Measurements from ENCODE around the gene ZBTB1.
"Not testable (repeated sequence)": the region's sequence is repeated elsewhere in the genome, so short reads cannot be mapped to it uniquely, and the experiment has no call there.

The ZBTB1 gene

DNA sequence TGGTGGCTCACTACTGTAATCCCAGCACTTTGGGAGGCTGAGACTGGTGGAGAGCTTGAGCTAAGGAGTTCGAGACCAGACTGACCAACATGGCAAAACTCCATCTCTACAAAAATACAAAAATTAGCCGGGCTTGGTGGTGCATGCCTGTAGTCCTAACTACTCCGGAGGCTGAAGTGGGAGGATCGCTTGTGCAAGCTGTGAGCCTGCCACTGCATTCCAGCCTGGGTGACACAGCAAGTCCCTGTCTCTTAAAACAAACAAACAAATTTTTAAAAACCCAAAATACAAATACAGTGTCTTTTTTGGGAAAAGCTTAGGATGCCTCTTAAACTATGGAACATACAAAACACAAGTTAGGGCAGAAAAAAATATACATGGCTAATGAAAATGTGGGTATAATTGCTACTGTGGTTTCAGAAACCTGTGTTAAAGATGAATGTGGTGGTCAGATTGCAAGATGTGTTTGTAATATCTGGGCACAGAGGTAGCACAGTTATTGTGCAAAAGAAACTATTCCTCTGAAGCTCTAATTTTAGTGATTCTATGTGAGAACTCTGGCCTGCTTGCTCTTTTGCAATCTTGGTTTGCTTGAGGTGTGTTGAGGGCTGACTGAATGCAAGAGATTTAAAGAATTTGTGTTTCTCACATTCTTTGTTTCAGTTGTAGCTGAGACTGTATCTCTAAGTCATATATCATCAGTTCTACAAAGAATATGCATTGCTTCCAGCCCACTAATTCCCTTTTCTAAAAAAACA, 32.1 kb downstream of the ZBTB1 start:
- FAIRE-seq: no peak

DNA sequence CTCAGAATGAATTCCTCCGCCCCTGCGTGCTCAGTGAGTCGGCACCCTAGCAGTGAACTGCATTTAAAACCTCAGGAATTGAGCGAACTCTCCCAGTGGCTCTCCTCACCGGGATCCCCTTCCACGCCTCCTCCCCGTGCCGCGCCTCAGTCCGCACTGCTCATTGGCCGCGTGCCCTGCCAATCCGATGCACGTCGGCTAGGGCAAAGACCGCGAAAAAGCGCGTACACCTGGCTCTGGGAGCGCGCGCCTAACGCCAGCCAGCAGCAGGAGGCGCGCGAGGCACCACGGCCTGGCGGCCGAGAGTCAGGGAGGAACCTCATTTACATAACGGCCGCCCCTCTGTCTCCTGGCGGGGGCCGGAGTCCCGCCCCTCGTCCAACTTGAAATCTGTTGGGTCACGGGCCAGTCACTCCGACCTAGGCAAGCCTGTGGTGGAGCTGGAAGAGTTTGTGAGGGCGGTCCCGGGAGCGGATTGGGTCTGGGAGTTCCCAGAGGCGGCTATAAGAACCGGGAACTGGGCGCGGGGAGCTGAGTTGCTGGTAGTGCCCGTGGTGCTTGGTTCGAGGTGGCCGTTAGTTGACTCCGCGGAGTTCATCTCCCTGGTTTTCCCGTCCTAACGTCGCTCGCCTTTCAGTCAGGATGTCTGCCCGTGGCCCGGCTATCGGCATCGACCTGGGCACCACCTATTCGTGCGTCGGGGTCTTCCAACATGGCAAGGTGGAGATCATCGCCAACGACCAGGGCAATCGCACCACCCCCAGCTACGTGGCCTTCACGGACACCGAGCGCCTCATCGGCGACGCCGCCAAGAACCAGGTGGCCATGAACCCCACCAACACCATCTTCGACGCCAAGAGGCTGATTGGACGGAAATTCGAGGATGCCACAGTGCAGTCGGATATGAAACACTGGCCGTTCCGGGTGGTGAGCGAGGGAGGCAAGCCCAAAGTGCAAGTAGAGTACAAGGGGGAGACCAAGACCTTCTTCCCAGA, 35.9 kb downstream of the ZBTB1 start, which contains the start of gene HSPA2:
Gene HSPA2, plus strand, starts transcription at position 534 of the 995 bp plus-strand sequence. Its CDS starts 109 bp downstream, at position 643.
- peak; percentile 89 for FAIRE-seq

GRCh38 chr14:64541261-64541971, 36.8 kb downstream of the ZBTB1 start:
- no peak for FAIRE-seq

DNA sequence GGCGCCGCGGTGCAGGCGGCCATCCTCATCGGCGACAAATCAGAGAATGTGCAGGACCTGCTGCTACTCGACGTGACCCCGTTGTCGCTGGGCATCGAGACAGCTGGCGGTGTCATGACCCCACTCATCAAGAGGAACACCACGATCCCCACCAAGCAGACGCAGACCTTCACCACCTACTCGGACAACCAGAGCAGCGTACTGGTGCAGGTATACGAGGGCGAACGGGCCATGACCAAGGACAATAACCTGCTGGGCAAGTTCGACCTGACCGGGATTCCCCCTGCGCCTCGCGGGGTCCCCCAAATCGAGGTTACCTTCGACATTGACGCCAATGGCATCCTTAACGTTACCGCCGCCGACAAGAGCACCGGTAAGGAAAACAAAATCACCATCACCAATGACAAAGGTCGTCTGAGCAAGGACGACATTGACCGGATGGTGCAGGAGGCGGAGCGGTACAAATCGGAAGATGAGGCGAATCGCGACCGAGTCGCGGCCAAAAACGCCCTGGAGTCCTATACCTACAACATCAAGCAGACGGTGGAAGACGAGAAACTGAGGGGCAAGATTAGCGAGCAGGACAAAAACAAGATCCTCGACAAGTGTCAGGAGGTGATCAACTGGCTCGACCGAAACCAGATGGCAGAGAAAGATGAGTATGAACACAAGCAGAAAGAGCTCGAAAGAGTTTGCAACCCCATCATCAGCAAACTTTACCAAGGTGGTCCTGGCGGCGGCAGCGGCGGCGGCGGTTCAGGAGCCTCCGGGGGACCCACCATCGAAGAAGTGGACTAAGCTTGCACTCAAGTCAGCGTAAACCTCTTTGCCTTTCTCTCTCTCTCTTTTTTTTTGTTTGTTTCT, 37.6 kb downstream of the ZBTB1 start:
- no peak for FAIRE-seq

- no peak for FAIRE-seq
Observed at GRCh38 chr14:64542836-64543201, 38.2 kb downstream of the ZBTB1 start.

GRCh38 chr14:64544607-64545312, 40.2 kb downstream of the ZBTB1 start:
- FAIRE-seq: no peak

DNA sequence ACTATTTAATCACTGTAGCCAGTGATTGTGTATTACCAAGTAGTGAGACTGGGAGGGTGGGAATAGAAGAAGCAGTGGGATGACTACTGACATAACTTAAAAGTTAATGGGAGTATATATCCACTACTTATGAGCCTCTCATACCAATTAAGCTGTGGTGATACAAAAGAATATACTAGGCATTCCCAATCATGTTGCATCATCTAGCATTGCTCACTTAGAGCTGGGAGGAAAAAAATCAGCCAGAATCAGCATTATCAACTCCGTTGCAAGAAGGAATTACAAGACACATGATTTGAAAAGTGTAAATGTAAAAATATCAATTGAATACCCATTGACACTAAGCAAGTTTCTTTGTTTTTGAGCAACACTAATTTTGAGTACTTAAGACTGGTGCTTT, 44.4 kb downstream of the ZBTB1 start:
- FAIRE-seq: no peak

- no peak for FAIRE-seq
Observed at GRCh38 chr14:64549791-64550620, 45.4 kb downstream of the ZBTB1 start, which contains the start of gene PPP1R36. TSS of gene PPP1R36 (plus strand) at chr14:64549961. CDS start at chr14:64549998, 37 bp downstream.

DNA sequence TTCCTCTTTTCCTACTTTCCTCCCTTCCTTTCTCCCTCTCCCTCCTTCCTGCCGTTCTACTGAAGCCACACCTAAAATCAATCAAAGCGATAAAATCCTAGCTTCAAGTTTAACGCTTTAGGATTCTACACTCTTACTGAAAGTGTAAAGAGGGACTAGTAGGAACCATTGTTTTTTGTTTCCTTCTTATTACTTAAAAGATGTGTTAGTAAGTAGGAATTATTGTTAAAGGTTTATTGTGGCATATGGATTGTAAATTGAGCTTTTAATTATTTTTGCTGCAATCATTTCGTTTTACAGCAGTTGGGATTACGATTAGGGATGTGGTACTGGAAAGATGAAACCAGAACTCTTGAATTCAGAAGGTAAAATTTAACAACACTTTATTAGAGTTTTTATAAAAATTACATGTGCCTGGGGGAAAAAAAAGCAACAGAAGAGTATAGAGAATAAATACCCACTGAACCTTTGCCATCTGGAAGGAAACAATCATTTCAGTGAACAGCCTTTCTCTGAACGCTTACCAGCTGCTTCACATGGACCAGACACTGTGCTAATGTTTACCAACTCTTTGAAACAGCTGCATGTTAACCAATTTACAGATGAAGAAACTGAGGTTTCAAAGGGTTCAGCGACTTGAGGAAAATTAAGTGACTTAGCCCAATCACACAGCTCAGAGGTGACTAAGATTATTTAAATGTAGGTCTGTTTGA, 46.2 kb downstream of the ZBTB1 start:
- FAIRE-seq: no peak

DNA sequence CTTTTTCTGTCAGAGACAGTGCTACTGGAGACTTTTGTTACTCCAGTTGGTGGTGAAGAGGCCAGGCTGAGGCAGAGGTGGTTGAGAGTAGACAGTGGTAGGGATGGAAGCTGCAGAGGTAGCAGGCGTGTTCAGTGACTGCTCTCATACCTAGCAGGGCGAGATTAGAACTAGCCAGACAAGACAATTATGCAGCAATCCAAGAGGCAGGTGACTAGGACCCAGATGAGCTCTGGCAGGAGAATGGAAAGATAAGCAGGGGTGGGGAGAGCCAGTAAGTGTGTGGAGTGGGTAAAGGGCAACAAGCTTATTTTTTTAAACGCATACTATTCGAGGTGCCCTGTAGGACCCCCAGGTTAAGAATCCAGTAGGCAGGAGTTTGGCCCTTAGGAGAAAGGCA, 50.0 kb downstream of the ZBTB1 start:
- no peak for FAIRE-seq

GRCh38 chr14:64556526-64556925, 52.0 kb downstream of the ZBTB1 start:
- FAIRE-seq: no peak

DNA sequence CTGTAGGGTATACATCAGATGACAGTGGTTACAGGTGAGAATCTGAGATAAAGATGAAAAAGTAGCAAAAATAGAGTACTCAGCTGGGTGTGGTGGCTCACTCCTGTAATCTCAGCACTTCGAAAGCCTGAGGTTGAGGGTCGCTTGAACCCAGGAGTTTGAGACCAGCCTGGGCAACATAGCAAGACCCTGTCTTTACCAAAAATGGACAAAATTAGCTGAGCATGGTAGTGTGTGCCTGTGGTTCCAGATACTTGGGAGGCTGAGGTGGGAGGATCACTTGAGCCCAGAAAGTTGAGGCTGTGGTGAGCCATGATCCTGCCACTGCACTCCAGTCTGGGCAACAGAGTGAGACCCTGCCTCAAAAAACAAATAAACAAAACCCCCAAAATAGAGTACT, 53.6 kb downstream of the ZBTB1 start:
- FAIRE-seq: not testable (repeated sequence)

- no peak for FAIRE-seq
Observed at GRCh38 chr14:64561631-64562030, 57.1 kb downstream of the ZBTB1 start.

DNA sequence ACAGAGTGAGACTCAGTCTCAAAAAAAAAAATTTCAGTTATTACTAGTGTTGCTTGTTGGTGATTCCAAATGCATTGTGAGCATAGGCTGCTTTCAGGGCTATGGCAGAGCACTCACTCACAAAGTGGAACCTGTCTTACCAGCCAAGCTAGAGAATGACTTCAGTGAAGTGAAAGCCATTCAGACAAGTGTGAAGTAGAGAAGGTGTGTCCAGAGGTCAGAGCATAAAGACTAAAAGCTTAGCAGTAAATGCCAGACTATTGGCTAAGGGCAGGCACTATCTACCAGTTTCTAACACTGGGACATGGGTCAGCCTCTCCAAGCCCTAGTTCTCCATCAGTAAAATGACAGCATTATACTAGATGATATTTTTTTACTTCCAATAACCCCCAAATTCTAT, 57.9 kb downstream of the ZBTB1 start:
- FAIRE-seq: no peak

DNA sequence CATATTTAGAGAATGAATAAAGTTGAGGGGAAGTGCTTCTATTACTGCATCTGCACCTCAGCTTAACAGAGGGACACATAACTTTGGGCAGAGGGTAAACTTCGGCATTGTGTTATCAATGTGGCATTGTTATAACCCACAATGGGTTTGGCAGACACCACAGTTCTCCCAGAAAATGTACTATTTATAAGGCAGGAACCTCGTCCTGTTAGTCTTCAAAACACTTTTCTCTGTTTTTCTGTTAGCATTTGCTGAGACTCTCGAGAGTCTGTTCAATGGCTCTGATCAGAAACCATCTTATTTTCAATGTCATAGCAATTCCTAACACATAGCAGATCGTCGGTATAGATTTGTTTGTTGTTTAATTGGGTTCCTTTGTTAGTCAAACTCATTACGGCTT, 59.1 kb downstream of the ZBTB1 start:
- no peak for FAIRE-seq

- FAIRE-seq: no peak
Observed at GRCh38 chr14:64566651-64567122, 62.1 kb downstream of the ZBTB1 start.

DNA sequence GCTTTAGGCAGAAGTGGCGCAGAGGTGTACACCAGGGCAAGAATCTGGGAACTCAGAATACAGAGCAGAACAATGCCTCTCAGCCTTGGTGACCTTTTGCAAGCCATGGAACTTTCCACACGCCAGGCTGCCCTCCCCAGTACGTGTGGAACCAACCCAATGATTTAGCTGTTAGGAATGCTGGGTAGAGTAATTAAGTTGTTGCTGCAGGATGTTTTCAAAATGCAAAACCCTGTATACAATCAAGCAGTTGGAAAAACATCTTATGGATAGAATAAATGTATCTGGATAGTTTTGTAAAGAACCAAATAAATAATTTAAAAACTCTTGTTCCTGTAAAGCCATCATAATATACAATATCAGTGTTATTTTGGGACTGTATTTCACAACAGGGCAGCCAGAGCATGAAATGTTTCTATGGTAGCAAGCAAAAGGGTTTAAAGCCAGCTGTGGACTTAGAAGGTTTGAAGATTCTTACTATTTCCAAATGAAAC, 64.6 kb downstream of the ZBTB1 start:
- no peak for FAIRE-seq

GRCh38 chr14:64569646-64570045, 65.1 kb downstream of the ZBTB1 start:
- not testable (repeated sequence) for FAIRE-seq

All from colon (tissue), 2 donors.